Pons (tissue), 1 donor: ENCODE measurements around the gene FAM156A.
"Not testable (repeated sequence)": the region's sequence is repeated elsewhere in the genome, so short reads cannot be mapped to it uniquely, and the experiment has no call there.

ENCODE experiments used
- DNase-seq: peaks from one replicate; pipeline ENCODE4 v3.0.0-alpha.2; 2016; ENCODE audit warnings: low spot score

The FAM156A gene

DNA sequence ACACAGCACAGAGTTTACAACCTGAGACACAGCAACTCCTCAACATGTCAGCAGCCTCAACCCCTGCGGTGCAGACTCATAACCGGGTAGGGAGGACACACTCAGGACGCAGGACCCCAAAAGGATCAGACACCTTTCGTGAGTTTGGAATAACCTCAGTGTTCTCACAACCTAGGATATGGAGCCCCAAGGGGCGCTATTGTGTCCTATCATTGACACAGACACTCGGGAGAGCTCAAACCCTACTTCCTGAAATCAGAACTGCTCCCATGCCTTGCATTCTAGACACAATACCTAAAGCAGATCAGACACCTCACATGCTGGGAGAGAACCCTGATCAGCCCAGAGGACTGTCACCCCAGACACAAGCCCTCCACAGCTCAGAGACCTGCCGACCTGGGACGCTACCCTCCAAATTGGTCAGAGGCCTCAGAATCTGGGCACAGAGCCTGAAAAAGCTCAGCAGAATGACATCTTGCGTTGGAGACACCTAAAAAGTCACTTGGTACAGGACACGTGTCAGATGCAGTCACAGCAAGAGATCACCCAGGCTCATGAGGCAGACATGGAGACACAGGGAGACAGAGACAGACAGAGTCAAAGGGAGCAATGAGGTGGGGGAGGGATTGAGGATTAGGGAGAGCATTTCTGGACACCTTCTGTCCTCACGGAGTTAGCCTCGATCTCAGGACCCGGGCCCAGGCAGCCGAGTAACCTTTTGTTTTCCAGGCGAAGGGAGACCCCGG lies 8.8 kb upstream of the FAM156A start:
- not testable (repeated sequence) for DNase-seq

DNA sequence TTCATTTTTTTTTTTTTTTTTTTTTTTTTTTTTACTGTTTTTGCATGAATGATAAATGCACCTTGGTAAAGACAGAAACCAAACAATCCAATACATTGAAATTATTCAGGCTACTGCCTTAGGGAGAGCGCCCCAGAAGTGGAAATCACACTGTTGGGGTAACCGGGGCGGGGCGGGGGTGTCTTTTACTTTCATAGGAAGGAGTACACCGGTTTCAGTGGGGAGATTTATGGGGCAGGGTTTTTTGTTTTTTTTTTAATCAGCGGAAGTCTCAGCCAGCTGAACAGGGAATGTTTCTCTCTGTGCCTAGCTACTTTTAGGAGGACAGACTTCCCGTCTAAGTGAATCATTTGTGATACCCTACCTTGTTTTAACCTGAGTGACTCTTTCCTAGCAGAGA lies 643 bp upstream of the FAM156A start:
- DNase-seq, result not testable (repeated sequence)

DNA sequence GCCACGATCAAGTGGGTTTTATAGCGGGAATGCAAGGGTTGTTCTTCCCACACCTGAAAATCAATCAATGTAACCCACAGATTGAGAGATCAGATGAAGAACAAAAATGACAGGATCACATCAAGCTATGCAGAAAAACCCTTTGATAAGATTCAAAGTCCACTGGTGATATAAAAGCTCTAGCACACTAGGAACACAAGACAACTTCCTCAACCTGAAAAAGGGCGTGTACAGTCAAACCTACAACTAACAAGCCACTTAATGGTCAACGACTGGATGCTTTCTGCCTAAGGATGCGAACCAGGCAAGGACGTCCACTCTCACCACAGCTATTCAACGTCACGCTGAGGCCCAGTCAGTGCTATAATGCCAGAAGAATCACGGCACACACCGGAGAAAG lies 8.4 kb downstream of the FAM156A start:
- not testable (repeated sequence) for DNase-seq

DNA sequence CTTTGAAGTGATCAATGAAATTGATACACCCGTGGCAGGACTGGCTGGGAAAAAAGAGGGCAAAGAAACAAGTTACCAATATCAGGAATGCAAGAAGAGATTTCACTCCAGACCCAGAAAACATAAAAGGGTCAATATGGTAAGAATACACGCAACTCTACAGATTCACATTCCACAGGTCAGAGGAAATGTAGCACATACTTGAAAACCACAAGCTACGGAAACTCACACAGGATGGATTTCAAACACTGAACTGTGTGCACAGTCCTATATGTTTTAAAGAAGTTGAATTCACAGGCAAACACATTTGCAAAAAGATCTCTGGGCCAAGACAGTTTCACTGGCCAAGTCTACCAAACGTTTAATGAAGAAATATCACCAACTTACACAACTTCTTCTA lies 9.0 kb downstream of the FAM156A start:
- DNase-seq, result not testable (repeated sequence)

DNA sequence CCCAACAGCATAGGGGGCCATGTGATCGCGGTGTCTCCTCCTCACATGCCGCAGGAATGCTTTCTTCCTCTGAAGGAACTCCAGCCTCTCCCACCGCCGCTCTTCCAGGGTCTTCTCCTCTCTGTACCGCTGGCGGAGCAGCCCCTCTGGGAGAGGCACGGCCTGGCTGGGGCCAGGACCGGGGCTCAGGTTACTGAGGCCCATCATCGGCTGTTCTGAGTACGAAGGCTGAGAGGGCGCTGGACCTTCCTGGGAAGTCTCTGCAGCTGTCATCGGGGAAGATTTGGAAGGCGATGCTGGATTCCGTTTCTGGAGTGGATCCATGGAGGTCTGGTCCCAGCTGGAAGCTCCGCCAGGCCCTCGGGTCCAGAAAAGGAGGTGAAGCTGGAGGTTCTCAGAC lies 10.1 kb downstream of the FAM156A start:
- not testable (repeated sequence) for DNase-seq

DNA sequence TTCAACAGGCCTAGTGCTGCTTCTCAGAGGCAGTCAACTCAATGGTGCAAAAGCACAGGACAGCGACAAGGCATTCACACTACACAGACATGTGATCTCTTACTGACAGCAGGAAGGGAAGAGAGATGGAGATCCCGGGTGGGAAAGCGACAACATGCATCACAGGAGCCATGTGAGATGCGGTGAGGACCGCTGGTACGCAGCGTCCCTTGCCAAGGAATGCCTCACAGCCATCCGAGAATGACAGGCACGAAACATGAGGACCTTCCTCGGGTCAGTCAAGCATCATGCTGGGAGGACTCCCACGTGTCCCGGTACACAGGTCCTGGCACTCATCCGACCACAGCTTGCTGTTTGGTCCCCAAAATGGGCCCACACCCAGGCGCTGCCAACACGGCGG lies 10.8 kb downstream of the FAM156A start:
- DNase-seq, result not testable (repeated sequence)

DNA sequence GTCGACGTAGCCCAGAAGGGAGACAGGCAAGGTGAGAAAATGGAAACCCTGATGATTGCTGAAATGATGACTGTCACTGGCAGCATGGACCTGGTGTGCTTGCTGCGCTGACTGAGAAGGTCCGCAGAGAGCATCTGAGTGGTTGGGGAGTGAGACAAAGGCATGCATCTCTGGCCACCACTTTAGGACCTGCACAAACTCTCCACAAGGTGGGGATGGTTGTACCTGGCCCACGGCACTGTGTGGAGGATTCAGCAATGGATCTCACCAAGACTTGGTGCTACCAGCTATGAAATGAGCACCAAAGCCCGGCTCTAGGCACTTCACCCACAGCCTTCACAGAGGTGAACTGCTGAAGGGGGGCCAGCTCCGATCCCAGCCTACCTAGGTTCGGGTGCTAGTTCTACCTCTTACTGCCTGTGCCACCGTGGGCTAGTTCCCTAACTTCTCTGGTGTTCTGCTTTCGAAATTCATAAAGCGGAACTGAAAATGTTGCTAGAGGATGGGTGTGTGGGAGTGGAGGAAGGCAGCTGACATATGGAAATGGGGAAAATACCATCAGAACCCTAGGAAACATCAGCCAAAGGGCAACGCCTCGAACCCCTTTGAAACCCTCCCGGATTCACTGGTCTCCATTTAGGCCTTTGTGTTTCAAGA lies 12.4 kb downstream of the FAM156A start:
- not testable (repeated sequence) for DNase-seq

DNA sequence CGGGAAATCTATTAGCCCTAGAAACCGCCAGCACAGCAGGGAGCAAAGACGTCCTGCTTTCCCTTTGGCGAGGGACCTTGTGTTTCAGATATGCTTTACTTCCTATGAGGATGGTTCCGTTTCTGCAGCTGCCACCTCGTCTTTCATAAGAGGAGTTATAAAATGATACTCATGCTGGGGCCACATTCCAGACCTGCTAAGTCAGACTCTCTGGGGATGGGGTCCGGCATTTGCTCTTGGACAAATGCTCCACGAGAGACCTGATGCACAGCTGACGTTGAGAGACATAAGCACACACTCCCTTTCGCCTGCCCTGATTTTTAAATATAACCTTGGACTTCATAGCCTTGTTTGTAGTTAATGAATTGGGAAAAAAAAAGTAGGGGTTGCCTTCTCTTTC lies 16.6 kb downstream of the FAM156A start:
- DNase-seq, result not testable (repeated sequence)

DNA sequence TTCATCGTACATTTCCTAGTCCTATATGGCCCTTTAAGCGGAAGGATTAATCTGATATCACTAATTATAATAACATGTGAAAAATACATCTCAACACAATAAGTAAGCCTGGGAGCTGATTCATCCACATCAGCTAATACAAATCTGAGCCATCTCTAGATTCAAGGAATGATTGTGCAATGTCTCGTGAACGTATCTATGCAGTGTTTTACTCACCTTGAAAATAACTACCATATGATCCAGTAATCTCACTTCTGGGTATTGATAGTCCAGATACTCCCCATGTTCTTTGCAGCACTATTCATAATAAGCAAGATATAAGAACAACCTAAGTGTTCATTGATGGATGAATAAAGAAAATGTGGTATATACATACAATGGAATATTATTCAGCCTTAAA lies 17.6 kb downstream of the FAM156A start:
- DNase-seq, result not testable (repeated sequence)

DNA sequence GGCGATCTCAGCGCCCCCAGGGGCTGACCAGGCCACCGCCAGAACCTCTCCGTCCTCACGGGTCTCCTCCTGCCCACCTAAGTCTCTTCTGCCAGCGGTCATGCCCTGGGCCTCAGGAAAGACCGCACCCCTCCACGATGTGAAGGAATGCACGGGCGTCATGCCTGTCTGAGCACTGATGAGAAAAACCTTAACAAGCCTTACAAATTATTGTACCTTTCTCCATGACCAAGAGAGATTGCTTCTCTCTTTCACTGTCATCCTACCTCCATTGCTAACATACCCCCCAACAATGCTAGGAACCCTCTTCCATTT lies 22.9 kb downstream of the FAM156A start:
- not testable (repeated sequence) for DNase-seq

DNA sequence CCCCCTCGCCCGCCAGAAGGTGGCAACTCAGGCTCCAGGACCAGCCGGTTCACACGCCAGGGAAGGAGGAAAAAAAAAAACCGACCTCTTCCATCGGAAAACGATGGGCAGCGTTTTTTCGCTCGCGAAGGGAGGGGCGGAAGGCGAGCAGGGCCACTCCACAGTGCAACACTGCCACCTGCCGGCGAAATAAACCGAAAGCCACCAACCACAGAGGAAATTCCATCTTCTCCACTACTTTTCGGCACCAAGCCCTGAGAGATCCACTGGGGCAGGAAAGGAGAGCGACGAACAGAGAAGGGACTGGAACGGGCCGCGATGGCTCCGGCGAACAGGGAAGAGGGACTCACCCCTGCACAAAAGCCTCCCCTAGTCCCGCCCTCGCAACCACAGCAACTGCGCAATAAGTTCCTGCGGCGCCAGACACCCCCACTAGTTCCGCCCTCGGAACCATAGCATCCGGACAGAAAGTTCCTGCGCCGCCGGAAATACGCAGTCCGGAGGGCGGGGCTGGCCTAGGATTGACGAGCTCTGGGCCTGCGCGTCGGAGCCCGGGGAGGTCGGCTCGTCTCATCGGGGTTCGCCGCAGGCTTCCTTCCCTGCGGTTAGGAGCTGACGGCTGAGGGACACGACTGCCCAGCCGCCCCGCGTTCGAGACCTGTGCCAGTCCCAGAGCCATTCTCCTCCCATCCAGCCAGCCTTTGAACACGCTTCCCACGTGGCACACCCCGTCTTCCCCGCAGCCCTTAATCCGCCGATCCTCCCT lies 23.4 kb downstream of the FAM156A start:
- peak; percentile 87 for DNase-seq

DNA sequence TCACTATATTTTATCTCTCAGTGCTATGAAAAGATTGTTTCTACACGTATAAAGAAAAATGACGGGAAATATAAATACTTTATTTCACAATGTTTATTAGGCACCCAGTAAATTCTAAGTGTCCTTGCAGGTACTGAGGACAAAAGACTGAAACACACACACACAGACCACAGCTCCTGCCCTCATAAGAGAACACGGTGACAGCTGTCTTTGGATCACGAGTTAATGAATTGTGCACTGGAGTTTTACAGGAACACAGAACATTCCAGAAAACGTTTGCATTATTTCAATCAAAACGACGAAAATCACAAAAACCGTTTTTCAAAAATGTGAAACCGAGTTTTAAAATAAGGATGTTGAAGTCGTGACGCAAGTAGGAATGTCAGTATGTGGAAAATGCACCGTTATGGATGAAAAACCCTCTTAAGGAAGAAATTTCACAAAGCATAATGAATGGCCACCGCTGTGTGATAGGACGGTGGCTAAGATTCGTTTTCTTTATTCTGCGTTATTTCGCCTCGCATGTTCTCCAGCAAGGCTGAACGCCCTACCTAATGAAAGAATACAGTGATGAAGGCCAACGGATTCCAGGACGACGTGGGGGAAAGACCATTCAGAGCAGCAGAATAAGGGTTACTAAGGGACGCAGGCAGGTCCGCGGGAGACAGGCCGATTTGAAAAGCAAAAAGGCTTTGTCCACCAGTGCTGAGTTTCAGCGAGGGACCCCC lies 24.2 kb downstream of the FAM156A start:
- peak; percentile 29 for DNase-seq

DNA sequence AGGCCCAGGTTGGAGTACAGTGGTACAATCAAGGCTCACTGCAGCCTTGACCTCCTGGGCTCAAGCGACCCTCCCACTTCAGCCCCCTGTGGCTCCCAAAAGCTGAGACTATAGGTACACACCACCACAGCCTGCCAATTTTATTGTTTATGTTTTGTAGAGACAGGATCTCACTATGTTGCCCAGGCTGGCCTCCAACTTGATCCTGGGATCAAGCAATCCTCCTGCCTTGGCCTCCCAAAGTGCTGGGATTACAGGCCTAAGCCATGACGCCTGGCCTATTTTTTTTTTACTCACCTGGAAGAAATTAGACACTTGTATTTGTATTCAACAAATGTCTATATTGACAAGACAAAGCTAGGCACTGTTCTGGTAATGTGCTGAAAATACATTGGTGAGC lies 25.1 kb downstream of the FAM156A start:
- no peak for DNase-seq

DNA sequence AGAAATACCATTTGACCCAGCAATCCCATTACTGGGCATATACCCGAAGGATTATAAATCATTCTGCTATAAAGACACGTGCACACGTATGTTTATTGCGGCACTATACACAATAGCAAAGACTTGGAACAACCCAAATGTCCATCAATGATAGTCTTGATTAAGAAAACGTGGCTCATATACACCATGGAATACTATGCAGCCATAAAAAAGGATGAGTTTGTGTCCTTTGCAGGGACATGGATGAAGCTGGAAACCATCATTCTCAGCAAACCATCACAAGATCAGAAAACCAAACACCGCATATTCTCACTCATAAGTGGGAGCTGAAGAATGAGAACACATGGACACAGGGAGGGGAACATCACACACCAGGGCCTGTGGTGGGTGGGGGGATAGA lies 28.1 kb downstream of the FAM156A start:
- not testable (repeated sequence) for DNase-seq

DNA sequence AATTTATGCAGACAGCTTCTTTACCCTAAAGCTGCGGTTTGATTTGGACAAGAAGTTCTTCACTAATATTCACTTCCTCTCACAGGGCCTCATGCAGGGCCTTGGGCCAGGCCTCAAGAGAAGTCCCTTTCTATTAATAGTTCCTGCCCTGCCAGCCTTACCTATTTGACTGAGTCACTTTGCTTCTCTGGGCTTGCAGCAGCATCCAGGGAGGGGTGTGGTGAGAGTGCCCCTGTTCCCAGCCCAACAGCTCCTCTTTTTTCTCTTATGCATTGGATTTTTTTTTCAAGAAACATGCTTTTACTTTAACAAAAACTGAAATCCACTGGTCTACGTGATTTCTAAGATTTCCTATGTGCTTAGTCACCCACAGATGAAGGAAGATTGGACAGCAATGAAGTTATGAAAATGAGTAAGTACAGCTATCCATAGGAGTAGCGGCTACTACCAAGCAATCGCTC lies 34.5 kb downstream of the FAM156A start:
- peak; percentile 24 for DNase-seq

DNA sequence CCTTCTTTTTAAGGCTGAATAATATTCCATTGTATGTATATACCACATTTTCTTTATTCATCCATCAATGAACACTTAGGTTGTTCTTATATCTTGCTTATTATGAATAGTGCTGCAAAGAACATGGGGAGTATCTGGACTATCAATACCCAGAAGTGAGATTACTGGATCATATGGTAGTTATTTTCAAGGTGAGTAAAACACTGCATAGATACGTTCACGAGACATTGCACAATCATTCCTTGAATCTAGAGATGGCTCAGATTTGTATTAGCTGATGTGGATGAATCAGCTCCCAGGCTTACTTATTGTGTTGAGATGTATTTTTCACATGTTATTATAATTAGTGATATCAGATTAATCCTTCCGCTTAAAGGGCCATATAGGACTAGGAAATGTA lies 43.6 kb downstream of the FAM156A start:
- DNase-seq, result not testable (repeated sequence)

DNA sequence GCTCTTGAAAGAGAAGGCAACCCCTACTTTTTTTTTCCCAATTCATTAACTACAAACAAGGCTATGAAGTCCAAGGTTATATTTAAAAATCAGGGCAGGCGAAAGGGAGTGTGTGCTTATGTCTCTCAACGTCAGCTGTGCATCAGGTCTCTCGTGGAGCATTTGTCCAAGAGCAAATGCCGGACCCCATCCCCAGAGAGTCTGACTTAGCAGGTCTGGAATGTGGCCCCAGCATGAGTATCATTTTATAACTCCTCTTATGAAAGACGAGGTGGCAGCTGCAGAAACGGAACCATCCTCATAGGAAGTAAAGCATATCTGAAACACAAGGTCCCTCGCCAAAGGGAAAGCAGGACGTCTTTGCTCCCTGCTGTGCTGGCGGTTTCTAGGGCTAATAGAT lies 44.6 kb downstream of the FAM156A start:
- DNase-seq, result not testable (repeated sequence)

DNA sequence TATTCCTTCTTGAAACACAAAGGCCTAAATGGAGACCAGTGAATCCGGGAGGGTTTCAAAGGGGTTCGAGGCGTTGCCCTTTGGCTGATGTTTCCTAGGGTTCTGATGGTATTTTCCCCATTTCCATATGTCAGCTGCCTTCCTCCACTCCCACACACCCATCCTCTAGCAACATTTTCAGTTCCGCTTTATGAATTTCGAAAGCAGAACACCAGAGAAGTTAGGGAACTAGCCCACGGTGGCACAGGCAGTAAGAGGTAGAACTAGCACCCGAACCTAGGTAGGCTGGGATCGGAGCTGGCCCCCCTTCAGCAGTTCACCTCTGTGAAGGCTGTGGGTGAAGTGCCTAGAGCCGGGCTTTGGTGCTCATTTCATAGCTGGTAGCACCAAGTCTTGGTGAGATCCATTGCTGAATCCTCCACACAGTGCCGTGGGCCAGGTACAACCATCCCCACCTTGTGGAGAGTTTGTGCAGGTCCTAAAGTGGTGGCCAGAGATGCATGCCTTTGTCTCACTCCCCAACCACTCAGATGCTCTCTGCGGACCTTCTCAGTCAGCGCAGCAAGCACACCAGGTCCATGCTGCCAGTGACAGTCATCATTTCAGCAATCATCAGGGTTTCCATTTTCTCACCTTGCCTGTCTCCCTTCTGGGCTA lies 48.9 kb downstream of the FAM156A start:
- not testable (repeated sequence) for DNase-seq

DNA sequence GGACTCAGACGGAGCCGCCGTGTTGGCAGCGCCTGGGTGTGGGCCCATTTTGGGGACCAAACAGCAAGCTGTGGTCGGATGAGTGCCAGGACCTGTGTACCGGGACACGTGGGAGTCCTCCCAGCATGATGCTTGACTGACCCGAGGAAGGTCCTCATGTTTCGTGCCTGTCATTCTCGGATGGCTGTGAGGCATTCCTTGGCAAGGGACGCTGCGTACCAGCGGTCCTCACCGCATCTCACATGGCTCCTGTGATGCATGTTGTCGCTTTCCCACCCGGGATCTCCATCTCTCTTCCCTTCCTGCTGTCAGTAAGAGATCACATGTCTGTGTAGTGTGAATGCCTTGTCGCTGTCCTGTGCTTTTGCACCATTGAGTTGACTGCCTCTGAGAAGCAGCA lies 50.4 kb downstream of the FAM156A start:
- not testable (repeated sequence) for DNase-seq

DNA sequence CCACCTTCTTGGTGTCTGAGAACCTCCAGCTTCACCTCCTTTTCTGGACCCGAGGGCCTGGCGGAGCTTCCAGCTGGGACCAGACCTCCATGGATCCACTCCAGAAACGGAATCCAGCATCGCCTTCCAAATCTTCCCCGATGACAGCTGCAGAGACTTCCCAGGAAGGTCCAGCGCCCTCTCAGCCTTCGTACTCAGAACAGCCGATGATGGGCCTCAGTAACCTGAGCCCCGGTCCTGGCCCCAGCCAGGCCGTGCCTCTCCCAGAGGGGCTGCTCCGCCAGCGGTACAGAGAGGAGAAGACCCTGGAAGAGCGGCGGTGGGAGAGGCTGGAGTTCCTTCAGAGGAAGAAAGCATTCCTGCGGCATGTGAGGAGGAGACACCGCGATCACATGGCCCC lies 51.2 kb downstream of the FAM156A start:
- not testable (repeated sequence) for DNase-seq

DNA sequence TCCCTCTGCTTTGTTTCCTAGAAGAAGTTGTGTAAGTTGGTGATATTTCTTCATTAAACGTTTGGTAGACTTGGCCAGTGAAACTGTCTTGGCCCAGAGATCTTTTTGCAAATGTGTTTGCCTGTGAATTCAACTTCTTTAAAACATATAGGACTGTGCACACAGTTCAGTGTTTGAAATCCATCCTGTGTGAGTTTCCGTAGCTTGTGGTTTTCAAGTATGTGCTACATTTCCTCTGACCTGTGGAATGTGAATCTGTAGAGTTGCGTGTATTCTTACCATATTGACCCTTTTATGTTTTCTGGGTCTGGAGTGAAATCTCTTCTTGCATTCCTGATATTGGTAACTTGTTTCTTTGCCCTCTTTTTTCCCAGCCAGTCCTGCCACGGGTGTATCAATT lies 52.2 kb downstream of the FAM156A start:
- DNase-seq, result not testable (repeated sequence)

DNA sequence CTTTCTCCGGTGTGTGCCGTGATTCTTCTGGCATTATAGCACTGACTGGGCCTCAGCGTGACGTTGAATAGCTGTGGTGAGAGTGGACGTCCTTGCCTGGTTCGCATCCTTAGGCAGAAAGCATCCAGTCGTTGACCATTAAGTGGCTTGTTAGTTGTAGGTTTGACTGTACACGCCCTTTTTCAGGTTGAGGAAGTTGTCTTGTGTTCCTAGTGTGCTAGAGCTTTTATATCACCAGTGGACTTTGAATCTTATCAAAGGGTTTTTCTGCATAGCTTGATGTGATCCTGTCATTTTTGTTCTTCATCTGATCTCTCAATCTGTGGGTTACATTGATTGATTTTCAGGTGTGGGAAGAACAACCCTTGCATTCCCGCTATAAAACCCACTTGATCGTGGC lies 52.8 kb downstream of the FAM156A start:
- not testable (repeated sequence) for DNase-seq
